Activated CD8-positive, alpha-beta T cell treated with anti-CD3 and anti-CD28 coated beads, Interleukin-2, amount 10 ng/mL, durations not matched to agents 7 days and 5 days (primary cell): ENCODE data around the gene PDGFC. TPM values are rescaled to one million over a fixed set of nuclear protein-coding genes. Genes with fewer than 3 reads are reported as not detected.

Experiments
- ATAC-seq: fragments of 150-1000 bp; cut with Tn5 transposase; one replicate; pipeline ENCODE4 v1.10.0; 2021; ENCODE audit warnings: moderate library complexity
- CTCF ChIA-PET: fragments of 350-600 bp; sonication (Branson Sonifier 250); formaldehyde crosslinking; loops from one replicate; lab custom pipeline; 2021; ENCODE audit warnings: antibody characterized with exemption; lab: Charles Lee
- POLR2A ChIA-PET: fragments of 350-600 bp; sonication (Branson Sonifier 250); formaldehyde crosslinking; loops from one replicate; lab custom pipeline; 2021; ENCODE audit warnings: antibody characterized with exemption; lab: Charles Lee
- DNase-seq: peaks from one replicate; pipeline ENCODE4 v3.0.0-alpha.2; 2020
- H3K27ac Mint-ChIP-seq: one replicate; pipeline ENCODE4 v1.8.0; 2021; ENCODE audit warnings: mild to moderate bottlenecking, mixed read lengths
- H3K27me3 Mint-ChIP-seq: one replicate; pipeline ENCODE4 v1.8.0; 2021; ENCODE audit warnings: low read depth, mixed read lengths
- H3K36me3 Mint-ChIP-seq: one replicate; pipeline ENCODE4 v1.8.0; 2021; ENCODE audit warnings: low read depth, mixed read lengths
- H3K4me1 Mint-ChIP-seq: one replicate; pipeline ENCODE4 v1.8.0; 2021; ENCODE audit warnings: low read depth, mixed read lengths
- H3K4me3 Mint-ChIP-seq: one replicate; pipeline ENCODE4 v1.8.0; 2021; ENCODE audit warnings: mild to moderate bottlenecking, mixed read lengths
- H3K9me3 Mint-ChIP-seq: one replicate; pipeline ENCODE4 v1.8.0; 2022; ENCODE audit warnings: mixed read lengths; ENCODE audit not compliant: insufficient read depth
- total RNA-seq, 2 experiments: library from RNA; stranded (reverse); gene quantifications; one replicate each; pipeline ENCODE4 v1.2.3, GENCODE V29; 2021

PDGFC gene
- total RNA-seq, 2 experiments from 2014 or later, result not detected

GRCh38 chr4:156999175-156999517, 27.5 kb upstream of the PDGFC start:
- POLR2A ChIA-PET, result no interaction called here
- CTCF ChIA-PET, result no interaction called here
- DNase-seq (no peak), ATAC-seq (no peak)
- Mint-ChIP-seq H3K27ac (no peak overlapping the region), H3K36me3 (no peaks in the 10 kb centered on the region), H3K27me3 (no peaks in the 10 kb centered on the region), H3K4me1 (no peaks in the 10 kb centered on the region), H3K9me3 (peaks cover 9% of the 10 kb centered on the region), H3K4me3 (no peak overlapping the region)

DNA sequence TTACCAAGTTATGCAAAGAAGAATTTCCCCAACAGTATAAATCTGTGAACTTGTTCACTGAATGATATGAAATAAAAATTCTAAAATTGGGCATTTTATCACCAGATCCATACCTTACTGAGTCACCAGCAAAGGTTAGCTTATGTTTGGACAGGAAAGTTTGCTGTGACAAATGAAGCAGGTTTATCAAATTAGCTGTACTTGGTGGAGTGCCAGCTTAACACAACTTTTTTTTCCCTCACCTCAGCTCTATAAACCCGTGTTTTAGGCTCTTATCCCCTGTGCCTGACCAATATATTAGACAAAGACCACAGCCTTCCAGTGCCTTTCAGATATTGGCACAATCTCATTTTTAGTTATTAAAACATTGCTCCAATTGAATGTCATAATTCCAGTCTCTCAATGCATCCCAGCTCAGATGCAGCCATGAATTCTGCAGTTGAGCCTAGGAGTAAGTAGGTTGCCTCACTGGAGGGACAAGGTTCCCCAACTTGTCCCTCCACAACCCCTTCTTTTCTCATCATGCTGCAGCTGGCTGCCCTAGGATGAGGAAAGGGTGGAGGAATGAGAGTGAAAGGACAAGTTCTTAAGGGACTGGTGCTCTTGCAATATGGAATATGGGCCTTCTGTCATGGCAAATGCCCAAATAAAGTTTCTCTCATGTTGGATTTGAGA, 27.0 kb upstream of the PDGFC start:
- Mint-ChIP-seq H3K36me3 (no peaks in the 10 kb centered on the region), H3K4me3 (no peak overlapping the region), H3K9me3 (peaks cover 9% of the 10 kb centered on the region), H3K4me1 (no peaks in the 10 kb centered on the region), H3K27ac (no peak overlapping the region), H3K27me3 (no peaks in the 10 kb centered on the region)
- ATAC-seq (no peak), DNase-seq (no peak)
- ChIA-PET POLR2A (no interaction called here), CTCF (no interaction called here)

DNA sequence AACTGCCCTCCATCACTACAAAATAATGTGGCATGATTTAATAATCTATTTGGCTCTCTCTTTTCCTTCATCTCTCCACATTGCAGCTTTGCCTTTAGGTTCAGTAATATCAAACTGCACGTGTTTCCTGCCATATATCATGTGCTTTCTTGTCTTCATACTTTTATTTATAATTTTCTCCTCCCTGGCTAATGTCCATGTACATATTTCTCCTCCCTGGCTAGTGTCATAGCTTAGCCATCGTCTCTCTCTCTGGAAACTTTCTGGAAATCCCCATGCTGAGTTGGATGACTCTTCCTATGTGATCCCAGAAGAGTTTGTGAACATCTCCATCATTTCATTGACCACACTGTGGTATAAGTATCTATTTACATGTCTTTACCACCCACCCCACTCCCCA, 21.3 kb upstream of the PDGFC start:
- H3K4me3 Mint-ChIP-seq, result no peak overlapping the region
- H3K27me3 Mint-ChIP-seq, result no peaks in the 10 kb centered on the region
- H3K27ac Mint-ChIP-seq, result no peak overlapping the region
- ChIA-PET CTCF (no interaction called here), POLR2A (no interaction called here)
- DNase-seq (no peak), ATAC-seq (no peak)
- no peaks in the 10 kb centered on the region for H3K4me1 Mint-ChIP-seq
- H3K9me3 Mint-ChIP-seq, result peaks cover 6% of the 10 kb centered on the region
- no peaks in the 10 kb centered on the region for H3K36me3 Mint-ChIP-seq

DNA sequence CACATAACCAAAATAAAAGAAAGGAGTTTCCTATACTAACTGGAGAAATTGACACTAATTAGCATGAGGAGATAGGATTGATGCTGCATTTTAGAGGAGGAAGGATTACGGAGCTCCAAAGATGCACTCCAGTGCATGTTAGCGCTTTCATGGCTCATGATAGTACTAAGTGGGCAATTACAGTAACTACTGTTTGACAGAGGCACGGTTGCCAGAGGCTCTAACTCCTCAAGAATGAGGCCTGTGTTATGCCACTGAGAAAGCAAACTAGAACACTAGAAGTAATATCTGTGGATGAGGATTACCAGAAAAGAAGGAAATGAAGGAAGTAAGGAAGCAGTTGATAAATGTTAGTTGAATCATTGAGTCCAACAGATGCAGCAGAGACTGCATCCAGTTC, 19.6 kb upstream of the PDGFC start:
- no peak overlapping the region for H3K4me3 Mint-ChIP-seq
- ATAC-seq (no peak), DNase-seq (no peak)
- H3K9me3 Mint-ChIP-seq, result peaks cover 6% of the 10 kb centered on the region
- CTCF ChIA-PET, result no interaction called here
- no peaks in the 10 kb centered on the region for H3K27me3 Mint-ChIP-seq
- no peaks in the 10 kb centered on the region for H3K4me1 Mint-ChIP-seq
- POLR2A ChIA-PET, result no interaction called here
- no peaks in the 10 kb centered on the region for H3K36me3 Mint-ChIP-seq
- no peak overlapping the region for H3K27ac Mint-ChIP-seq

- no peak for DNase-seq
- Mint-ChIP-seq H3K27me3 (no peaks in the 10 kb centered on the region), H3K27ac (no peak overlapping the region), H3K36me3 (no peaks in the 10 kb centered on the region), H3K4me3 (no peak overlapping the region), H3K4me1 (no peaks in the 10 kb centered on the region), H3K9me3 (no peaks in the 10 kb centered on the region)
- ChIA-PET POLR2A (no interaction called here), CTCF (no interaction called here)
- ATAC-seq, result no peak
These were observed 11.8 kb upstream of the PDGFC start for GRCh38 chr4:156983366-156983765.

DNA sequence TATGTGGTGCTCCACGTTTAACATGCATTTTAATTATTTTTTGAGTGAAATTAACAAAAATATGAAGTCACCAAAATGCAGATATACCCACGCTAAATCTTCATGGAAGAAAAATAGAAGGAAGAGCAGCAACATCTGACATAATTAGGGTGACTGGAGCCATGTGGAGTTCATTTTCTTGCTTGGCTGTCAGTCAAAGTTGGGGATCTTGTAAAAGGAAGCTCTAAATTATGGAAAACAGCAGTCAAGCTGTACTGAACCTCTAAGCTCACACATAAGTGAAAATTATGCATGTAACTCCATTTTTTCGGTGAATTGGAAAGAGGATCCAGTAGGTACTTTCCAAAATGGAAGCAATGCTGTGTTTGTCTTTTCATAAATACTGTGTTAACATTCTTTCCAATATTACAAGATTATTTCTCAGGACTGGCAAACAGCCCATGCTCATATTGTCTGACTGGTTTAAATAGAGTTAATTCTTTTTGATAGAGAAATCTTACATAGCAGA, 9.7 kb upstream of the PDGFC start:
- Mint-ChIP-seq H3K27me3 (no peaks in the 10 kb centered on the region), H3K4me1 (no peaks in the 10 kb centered on the region), H3K36me3 (no peaks in the 10 kb centered on the region), H3K4me3 (no peak overlapping the region), H3K9me3 (no peaks in the 10 kb centered on the region), H3K27ac (no peak overlapping the region)
- ATAC-seq (no peak), DNase-seq (no peak)
- ChIA-PET CTCF (no interaction called here), POLR2A (no interaction called here)

DNA sequence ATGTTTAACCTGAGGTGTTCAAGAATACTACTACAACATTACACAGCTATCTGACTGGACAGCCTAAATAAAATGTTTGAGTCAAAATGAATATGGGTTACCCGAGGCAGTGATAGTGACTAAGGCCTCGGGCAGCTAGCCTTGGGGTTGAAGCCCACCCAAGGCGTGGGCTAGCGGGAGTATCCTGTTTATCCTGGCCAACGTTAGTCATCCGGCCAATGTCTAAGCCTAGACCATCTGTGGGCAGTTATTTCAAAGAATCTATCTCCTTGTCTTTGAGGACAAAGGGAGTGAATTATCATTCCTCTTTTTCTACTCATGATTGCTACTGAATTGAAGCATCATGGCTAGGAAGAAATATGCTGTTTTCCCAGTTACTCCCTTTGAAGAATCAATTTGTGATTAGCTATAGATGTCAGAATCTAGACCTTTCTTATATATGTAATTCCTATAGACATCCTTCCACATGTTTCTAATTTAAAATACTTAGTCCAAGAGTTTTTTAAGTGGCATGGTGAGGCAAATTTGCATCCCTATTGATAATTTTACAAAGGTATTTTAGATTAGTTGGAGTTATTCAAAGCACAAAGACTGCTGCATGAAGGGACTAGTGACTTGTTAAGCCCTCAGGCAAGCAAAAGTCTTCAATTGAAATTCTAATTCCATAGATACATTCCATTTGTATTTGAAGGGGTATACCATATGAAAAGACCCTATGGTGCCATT, 6.0 kb upstream of the PDGFC start:
- no peak overlapping the region for H3K4me3 Mint-ChIP-seq
- no peaks in the 10 kb centered on the region for H3K4me1 Mint-ChIP-seq
- H3K27me3 Mint-ChIP-seq, result peaks cover 13% of the 10 kb centered on the region
- ChIA-PET POLR2A (no interaction called here), CTCF (no interaction called here)
- no peak overlapping the region for H3K27ac Mint-ChIP-seq
- no peaks in the 10 kb centered on the region for H3K9me3 Mint-ChIP-seq
- DNase-seq, result no peak
- no peak for ATAC-seq
- no peaks in the 10 kb centered on the region for H3K36me3 Mint-ChIP-seq

- DNase-seq (no peak), ATAC-seq (no peak)
- ChIA-PET POLR2A (no interaction called here), CTCF (no interaction called here)
- no peaks in the 10 kb centered on the region for H3K9me3 Mint-ChIP-seq
- no peaks in the 10 kb centered on the region for H3K36me3 Mint-ChIP-seq
- no peak overlapping the region for H3K27ac Mint-ChIP-seq
- H3K4me1 Mint-ChIP-seq, result peaks cover 2% of the 10 kb centered on the region
- no peak overlapping the region for H3K4me3 Mint-ChIP-seq
- H3K27me3 Mint-ChIP-seq, result peaks cover 19% of the 10 kb centered on the region
These were observed 4.5 kb upstream of the PDGFC start for GRCh38 chr4:156976147-156976546.

GRCh38 chr4:156975686-156976085, 4.1 kb upstream of the PDGFC start:
- ChIA-PET POLR2A (no interaction called here), CTCF (no interaction called here)
- Mint-ChIP-seq H3K4me3 (no peak overlapping the region), H3K4me1 (peaks cover 2% of the 10 kb centered on the region), H3K27ac (no peak overlapping the region), H3K9me3 (no peaks in the 10 kb centered on the region), H3K36me3 (no peaks in the 10 kb centered on the region), H3K27me3 (peaks cover 23% of the 10 kb centered on the region)
- no peak for DNase-seq
- no peak for ATAC-seq

- Mint-ChIP-seq H3K9me3 (no peaks in the 10 kb centered on the region), H3K27ac (no peak overlapping the region), H3K4me3 (no peak overlapping the region), H3K27me3 (peaks cover 32% of the 10 kb centered on the region), H3K36me3 (no peaks in the 10 kb centered on the region), H3K4me1 (peaks cover 5% of the 10 kb centered on the region)
- CTCF ChIA-PET, result no interaction called here
- POLR2A ChIA-PET, result no interaction called here
- no peak for DNase-seq
- no peak for ATAC-seq
These were observed 2.7 kb upstream of the PDGFC start for GRCh38 chr4:156974264-156974663.

DNA sequence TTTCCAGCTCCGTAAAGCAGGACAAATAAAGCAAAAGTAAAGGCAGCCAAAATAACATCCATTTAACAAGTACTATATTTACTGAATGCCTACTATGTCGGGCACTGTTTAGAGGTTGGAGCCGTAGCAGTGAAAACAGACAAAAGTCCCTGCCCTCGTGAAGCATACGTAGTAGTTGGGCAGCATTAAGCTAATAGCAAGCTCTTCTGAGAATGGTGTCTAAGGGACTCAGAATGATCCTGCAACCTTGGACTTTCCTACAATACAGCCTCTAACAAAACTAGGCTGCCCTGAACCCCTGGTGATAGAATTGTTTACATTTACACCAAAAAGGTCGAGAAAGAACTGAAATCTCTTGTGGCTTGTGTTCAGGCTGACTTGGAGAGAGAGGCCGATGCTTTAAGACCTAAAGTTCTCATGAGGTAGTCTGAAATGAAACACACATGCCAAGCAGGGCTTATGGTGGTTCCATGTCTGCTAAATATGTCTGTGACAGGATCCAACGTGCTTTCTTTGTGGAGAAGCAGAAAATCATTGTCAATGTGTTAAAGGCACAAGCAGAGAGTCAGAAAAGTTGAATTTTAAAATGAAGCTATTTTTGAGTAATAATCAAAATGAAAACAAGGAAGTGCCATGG, 898 bp upstream of the PDGFC start:
- Mint-ChIP-seq H3K4me3 (no peak overlapping the region), H3K27me3 (peaks cover 39% of the 10 kb centered on the region), H3K27ac (no peak overlapping the region), H3K36me3 (no peaks in the 10 kb centered on the region), H3K4me1 (peaks cover 5% of the 10 kb centered on the region), H3K9me3 (no peaks in the 10 kb centered on the region)
- POLR2A ChIA-PET, result no interaction called here
- CTCF ChIA-PET, result no interaction called here
- DNase-seq (no peak), ATAC-seq (no peak)

GRCh38 chr4:156971165-156971675, 379 bp downstream of the PDGFC start:
- no peaks in the 10 kb centered on the region for H3K36me3 Mint-ChIP-seq
- ChIA-PET POLR2A (no interaction called here), CTCF (no interaction called here)
- no peaks in the 10 kb centered on the region for H3K9me3 Mint-ChIP-seq
- peaks cover 39% of the 10 kb centered on the region for H3K27me3 Mint-ChIP-seq
- peak; percentile 30 for ATAC-seq
- H3K4me1 Mint-ChIP-seq, result peaks cover 5% of the 10 kb centered on the region
- no peak overlapping the region for H3K4me3 Mint-ChIP-seq
- DNase-seq, result no peak
- H3K27ac Mint-ChIP-seq, result no peak overlapping the region
